ENCODE results near the gene GRID1.

- TF ChIP-seq, protein P1, sequence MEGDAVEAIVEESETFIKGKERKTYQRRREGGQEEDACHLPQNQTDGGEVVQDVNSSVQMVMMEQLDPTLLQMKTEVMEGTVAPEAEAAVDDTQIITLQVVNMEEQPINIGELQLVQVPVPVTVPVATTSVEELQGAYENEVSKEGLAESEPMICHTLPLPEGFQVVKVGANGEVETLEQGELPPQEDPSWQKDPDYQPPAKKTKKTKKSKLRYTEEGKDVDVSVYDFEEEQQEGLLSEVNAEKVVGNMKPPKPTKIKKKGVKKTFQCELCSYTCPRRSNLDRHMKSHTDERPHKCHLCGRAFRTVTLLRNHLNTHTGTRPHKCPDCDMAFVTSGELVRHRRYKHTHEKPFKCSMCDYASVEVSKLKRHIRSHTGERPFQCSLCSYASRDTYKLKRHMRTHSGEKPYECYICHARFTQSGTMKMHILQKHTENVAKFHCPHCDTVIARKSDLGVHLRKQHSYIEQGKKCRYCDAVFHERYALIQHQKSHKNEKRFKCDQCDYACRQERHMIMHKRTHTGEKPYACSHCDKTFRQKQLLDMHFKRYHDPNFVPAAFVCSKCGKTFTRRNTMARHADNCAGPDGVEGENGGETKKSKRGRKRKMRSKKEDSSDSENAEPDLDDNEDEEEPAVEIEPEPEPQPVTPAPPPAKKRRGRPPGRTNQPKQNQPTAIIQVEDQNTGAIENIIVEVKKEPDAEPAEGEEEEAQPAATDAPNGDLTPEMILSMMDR (conservative IDR thresholded peaks at IDR 0.05) = no peak
- no peak for TF ChIP-seq EZH2 (IDR thresholded peaks at IDR 0.05; ENCODE audit: low read depth)
Observed at GRCh38 chr10:86188326-86188725, 178.3 kb downstream of the GRID1 start.
